H9 (cell line): ENCODE data around the gene OBSL1. TPM values are rescaled to one million over a fixed set of nuclear protein-coding genes. Genes with fewer than 3 reads are reported as not detected.
A peak's percentile ranks its signal among the peaks of the same experiment; 100 is the strongest.

Experiments
- DNase-seq: peaks from one replicate; pipeline ENCODE4 v3.0.0-alpha.2; 2017
- H2AFZ ChIP-seq: one replicate; pipeline ENCODE4 v1.6.1; 2013; ENCODE audit warnings: mild to moderate bottlenecking, low read length, control low read depth, moderate library complexity
- H2AK5ac ChIP-seq: 2 replicates; pipeline ENCODE4 v1.6.1; 2013; ENCODE audit warnings: low read length, control low read depth, mixed read lengths; ENCODE audit not compliant: insufficient read length
- H2BK120ac ChIP-seq: one replicate; pipeline ENCODE4 v1.6.1; 2013; ENCODE audit warnings: low read depth, mild to moderate bottlenecking, low read length, control low read depth, inconsistent platforms; ENCODE audit not compliant: poor library complexity, severe bottlenecking
- H2BK12ac ChIP-seq: 2 replicates; pipeline ENCODE4 v1.6.1; 2013; ENCODE audit warnings: low read length, control low read depth, mixed read lengths, low read depth; ENCODE audit not compliant: insufficient read length
- H2BK15ac ChIP-seq: 2 replicates; pipeline ENCODE4 v1.6.1; 2013; ENCODE audit warnings: low read depth, low read length, control low read depth
- H2BK20ac ChIP-seq: one replicate; pipeline ENCODE4 v1.6.1; 2013; ENCODE audit warnings: low read depth, mild to moderate bottlenecking, low read length, control low read depth, inconsistent platforms; ENCODE audit not compliant: poor library complexity, severe bottlenecking
- H2BK5ac ChIP-seq: 2 replicates; pipeline ENCODE4 v1.6.1; 2013; ENCODE audit warnings: low read length, control low read depth, mixed read lengths; ENCODE audit not compliant: insufficient read length
- H3K14ac ChIP-seq: 2 replicates; pipeline ENCODE4 v1.6.1; 2013; ENCODE audit warnings: low read length, control low read depth; ENCODE audit not compliant: insufficient read depth
- H3K18ac ChIP-seq: 2 replicates; pipeline ENCODE4 v1.6.1; 2013; ENCODE audit warnings: low read depth, mild to moderate bottlenecking, mixed read lengths, low read length, control low read depth; ENCODE audit not compliant: insufficient read length
- H3K23ac ChIP-seq: 2 replicates; pipeline ENCODE4 v1.6.1; 2013; ENCODE audit warnings: low read length, control low read depth, mixed read lengths, low read depth; ENCODE audit not compliant: insufficient read length
- H3K23me2 ChIP-seq: 2 replicates; pipeline ENCODE4 v1.6.1; 2013; ENCODE audit warnings: low read depth, mild to moderate bottlenecking, mixed read lengths, low read length, control low read depth; ENCODE audit not compliant: insufficient read length, poor library complexity, severe bottlenecking
- H3K27ac ChIP-seq: 2 replicates; pipeline ENCODE4 v1.5.1; 2013; ENCODE audit warnings: low read length, control low read depth, mixed read lengths, low read depth; ENCODE audit not compliant: insufficient read length
- H3K27me3 ChIP-seq: 2 replicates; pipeline ENCODE4 v1.6.1; 2013; ENCODE audit warnings: low read length, control low read depth, inconsistent platforms; ENCODE audit not compliant: insufficient read depth
- H3K4ac ChIP-seq: 2 replicates; pipeline ENCODE4 v1.6.1; 2013; ENCODE audit warnings: low read depth, mild to moderate bottlenecking, control low read depth, inconsistent platforms, low read length, moderate library complexity
- H3K4me1 ChIP-seq: 2 replicates; pipeline ENCODE4 v1.6.1; 2013; ENCODE audit warnings: low read length, control low read depth, inconsistent platforms; ENCODE audit not compliant: insufficient read depth
- H3K4me2 ChIP-seq: 2 replicates; pipeline ENCODE4 v1.6.1; 2013; ENCODE audit warnings: low read length, control low read depth, mixed read lengths; ENCODE audit not compliant: insufficient read length, insufficient read depth
- H3K56ac ChIP-seq: 2 replicates; pipeline ENCODE4 v1.6.1; 2013; ENCODE audit warnings: low read depth, mild to moderate bottlenecking, mixed read lengths, low read length, control low read depth; ENCODE audit not compliant: insufficient read length
- H3K79me1 ChIP-seq: 2 replicates; pipeline ENCODE4 v1.6.1; 2013; ENCODE audit warnings: low read depth, mild to moderate bottlenecking, moderate library complexity, low read length, control low read depth, inconsistent platforms; ENCODE audit not compliant: insufficient read depth, poor library complexity, severe bottlenecking
- H3K79me2 ChIP-seq: 2 replicates; pipeline ENCODE4 v1.6.1; 2013; ENCODE audit warnings: low read length, control low read depth, inconsistent platforms; ENCODE audit not compliant: insufficient read depth
- H3K9ac ChIP-seq: 2 replicates; pipeline ENCODE4 v1.6.1; 2013; ENCODE audit warnings: low read length, control low read depth, mixed read lengths; ENCODE audit not compliant: insufficient read length; ENCODE audit errors: extremely low read depth
- H3K9me3 ChIP-seq: one replicate; pipeline ENCODE4 v1.6.1; 2013; ENCODE audit warnings: low read depth, low read length, inconsistent platforms; ENCODE audit not compliant: control insufficient read depth
- H3T11ph ChIP-seq: one replicate; pipeline ENCODE4 v1.6.1; 2013; ENCODE audit warnings: mild to moderate bottlenecking, low read length, control low read depth, inconsistent platforms
- H4K20me1 ChIP-seq: one replicate; pipeline ENCODE4 v1.6.1; 2013; ENCODE audit not compliant: control insufficient read depth, insufficient read length, insufficient read depth
- H4K5ac ChIP-seq: 2 replicates; pipeline ENCODE4 v1.6.1; 2013; ENCODE audit warnings: low read depth, mild to moderate bottlenecking, mixed read lengths, low read length, control low read depth; ENCODE audit not compliant: insufficient read length
- H4K8ac ChIP-seq: replicated peaks from 2 replicates; pipeline ENCODE4 v1.6.1; 2013; ENCODE audit warnings: low read length, control low read depth, mixed read lengths, low read depth; ENCODE audit not compliant: insufficient read length
- H4K91ac ChIP-seq: 2 replicates; pipeline ENCODE4 v1.6.1; 2013; ENCODE audit warnings: low read depth, mild to moderate bottlenecking, moderate library complexity, mixed read lengths, low read length, control low read depth; ENCODE audit not compliant: insufficient read length
- H3K27ac Mint-ChIP-seq, 3 experiments: 2 replicates in 2 of 3; 3 replicates in 1 of 3; pipeline ENCODE4 v1.8.0; 2020 to 2021; ENCODE audit warnings: mixed read lengths in 3 of 3, mild to moderate bottlenecking in 1 of 3, moderate library complexity in 1 of 3
- H3K27me3 Mint-ChIP-seq: 2 replicates; pipeline ENCODE4 v1.8.0; 2021; ENCODE audit warnings: low read depth, mild to moderate bottlenecking, moderate library complexity, mixed read lengths
- H3K36me3 Mint-ChIP-seq, 3 experiments: 2 replicates in 2 of 3; 3 replicates in 1 of 3; pipeline ENCODE4 v1.8.0; 2020 to 2021; ENCODE audit warnings: low read depth in 3 of 3, mixed read lengths in 3 of 3; ENCODE audit not compliant: insufficient read depth in 1 of 3
- H3K4me1 Mint-ChIP-seq, 2 experiments: 2 replicates each; pipeline ENCODE4 v1.8.0; 2020; ENCODE audit warnings: mixed read lengths in 2 of 2
- H3K4me3 Mint-ChIP-seq, 2 experiments: 2 replicates in 1 of 2; 3 replicates in 1 of 2; pipeline ENCODE4 v1.8.0; 2020 to 2021; ENCODE audit warnings: mild to moderate bottlenecking in 2 of 2, mixed read lengths in 2 of 2, moderate library complexity in 1 of 2
- H3K9me3 Mint-ChIP-seq, 2 experiments: 2 replicates in 1 of 2; 3 replicates in 1 of 2; pipeline ENCODE4 v1.8.0; 2020; ENCODE audit warnings: mild to moderate bottlenecking in 2 of 2, mixed read lengths in 2 of 2, moderate library complexity in 1 of 2
- WGBS: extraction: QIAGEN DNeasy Blood & Tissue Kit; methylation state at CpG from one replicate; pipeline ENCODE4 v1.1.7; 2013; ENCODE audit warnings: missing lambda C conversion rate, low lambda C conversion rate, mixed read lengths; ENCODE audit not compliant: insufficient read length; ENCODE audit errors: extremely low coverage; 5-methylcytosine and 5-hydroxymethylcytosine counted together
- total RNA-seq: library from RNA; stranded (reverse); gene quantifications from 2 replicates; pipeline ENCODE4 v1.2.1, GENCODE V29; 2021
- TF ChIP-seq, protein P1 (sequence below): fragments of 200-600 bp; sonication (generic); conservative IDR thresholded peaks from 3 replicates; pipeline ENCODE4 v1.8.0; 2021; ENCODE audit warnings: antibody characterized with exemption, mild to moderate bottlenecking

The OBSL1 gene
- total RNA-seq, 1 experiment from 2014 or later, result 140 TPM

DNA sequence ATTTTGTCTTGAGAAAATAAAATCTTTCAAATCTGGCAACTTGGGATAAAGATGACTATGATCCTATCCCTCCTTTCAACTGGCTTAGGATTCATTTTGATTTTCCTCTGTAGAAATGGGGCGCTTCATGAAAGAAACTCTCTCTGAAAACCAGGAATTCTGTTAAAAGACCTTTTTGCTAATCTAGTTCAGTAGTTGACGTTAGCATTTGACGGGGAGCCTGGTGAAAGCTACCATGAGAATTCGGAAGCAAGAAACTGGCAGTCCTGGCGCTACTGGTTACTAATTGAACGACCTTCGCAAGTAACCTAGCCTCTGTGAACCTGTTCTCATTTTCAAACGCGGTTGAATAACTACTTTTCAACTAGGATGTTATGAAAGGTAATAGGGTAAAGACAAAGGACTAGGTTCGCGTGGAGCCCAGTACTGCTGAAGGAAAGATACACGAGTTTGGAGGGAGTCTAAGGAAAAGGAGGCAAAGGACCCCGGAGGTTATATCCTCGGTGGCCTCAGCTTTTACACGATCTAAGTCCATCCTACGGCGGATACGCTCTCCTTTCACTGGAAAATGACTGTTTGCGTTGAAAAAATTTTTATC lies 25.7 kb upstream of the OBSL1 start:
- Mint-ChIP-seq H3K9me3 (no peaks in the 10 kb centered on the region), H3K36me3 (peaks cover 2 to 11% (median 8%) of the 10 kb centered on the region in 3 experiments; a peak in 4 of 7 replicates), H3K27ac (peak overlapping the region; percentile 96 to 99 (median 98)), H3K27me3 (peaks cover 2% of the 10 kb centered on the region; the same call in 1 of the 2 replicates), H3K4me3 (peak overlapping the region; percentile 92 to 94), H3K4me1 (peaks cover 28% of the 10 kb centered on the region in 2 experiments)
- H4K20me1 ChIP-seq, result no peaks in the 10 kb centered on the region
- no peak overlapping the region for H2AK5ac ChIP-seq
- peak overlapping the region; percentile 94 for H2BK12ac ChIP-seq
- no peak overlapping the region for H2BK15ac ChIP-seq
- no peak overlapping the region for H3K56ac ChIP-seq
- H3K27ac ChIP-seq, result peak overlapping the region; percentile 98
- peak overlapping the region; percentile 76 for H2BK5ac ChIP-seq
- peak overlapping the region; percentile 85 for H3K18ac ChIP-seq
- peak overlapping the region; percentile 70 for H2BK120ac ChIP-seq
- no peak overlapping the region for H3K23ac ChIP-seq
- H3K9ac ChIP-seq, result peak overlapping the region; percentile 80
- H3K4me1 ChIP-seq, result peaks cover 3% of the 10 kb centered on the region; the same call in 1 of the 2 replicates
- no peak overlapping the region; the same call in 1 of the 2 replicates for H3K4ac ChIP-seq
- peak overlapping the region; percentile 36 for H4K5ac ChIP-seq
- H3K9me3 ChIP-seq, result no peaks in the 10 kb centered on the region
- peaks cover 6% of the 10 kb centered on the region for H3K23me2 ChIP-seq
- no CpG with 5 or more reads among the region's 19 CpGs for WGBS
- H4K8ac ChIP-seq, result no peak overlapping the region
- no peak overlapping the region for H3T11ph ChIP-seq
- no peaks in the 10 kb centered on the region for H3K79me2 ChIP-seq
- H2AFZ ChIP-seq, result no peak overlapping the region
- TF ChIP-seq, protein P1, sequence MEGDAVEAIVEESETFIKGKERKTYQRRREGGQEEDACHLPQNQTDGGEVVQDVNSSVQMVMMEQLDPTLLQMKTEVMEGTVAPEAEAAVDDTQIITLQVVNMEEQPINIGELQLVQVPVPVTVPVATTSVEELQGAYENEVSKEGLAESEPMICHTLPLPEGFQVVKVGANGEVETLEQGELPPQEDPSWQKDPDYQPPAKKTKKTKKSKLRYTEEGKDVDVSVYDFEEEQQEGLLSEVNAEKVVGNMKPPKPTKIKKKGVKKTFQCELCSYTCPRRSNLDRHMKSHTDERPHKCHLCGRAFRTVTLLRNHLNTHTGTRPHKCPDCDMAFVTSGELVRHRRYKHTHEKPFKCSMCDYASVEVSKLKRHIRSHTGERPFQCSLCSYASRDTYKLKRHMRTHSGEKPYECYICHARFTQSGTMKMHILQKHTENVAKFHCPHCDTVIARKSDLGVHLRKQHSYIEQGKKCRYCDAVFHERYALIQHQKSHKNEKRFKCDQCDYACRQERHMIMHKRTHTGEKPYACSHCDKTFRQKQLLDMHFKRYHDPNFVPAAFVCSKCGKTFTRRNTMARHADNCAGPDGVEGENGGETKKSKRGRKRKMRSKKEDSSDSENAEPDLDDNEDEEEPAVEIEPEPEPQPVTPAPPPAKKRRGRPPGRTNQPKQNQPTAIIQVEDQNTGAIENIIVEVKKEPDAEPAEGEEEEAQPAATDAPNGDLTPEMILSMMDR, result no peak
- no peaks in the 10 kb centered on the region for H3K27me3 ChIP-seq
- no peaks in the 10 kb centered on the region for H3K79me1 ChIP-seq
- peak overlapping the region; percentile 83; the same call in 1 of the 2 replicates for H3K14ac ChIP-seq
- H4K91ac ChIP-seq, result no peak overlapping the region
- H3K4me2 ChIP-seq, result peak overlapping the region; percentile 76
- H2BK20ac ChIP-seq, result no peak overlapping the region
- no peak for DNase-seq
